Left cardiac atrium (tissue), 4 donors: ENCODE data around the gene LFNG. TPM values are rescaled to one million over a fixed set of nuclear protein-coding genes. Genes with fewer than 3 reads are reported as not detected.
"Not testable (repeated sequence)": the region's sequence is repeated elsewhere in the genome, so short reads cannot be mapped to it uniquely, and the experiment has no call there.

Source experiments
- ATAC-seq, 2 donors: fragments of 200-7000 bp; cut with Tn5 transposase; one replicate each; pipeline ENCODE4 v1.9.1; 2020; ENCODE audit warnings: mild to moderate bottlenecking in 2 of 2, moderate library complexity in 2 of 2
- DNase-seq: peaks from one replicate; pipeline ENCODE4 v3.0.0-alpha.2; 2020
- intact Hi-C, 2 donors: fragments of 100-400 bp; cut with DNase I; formaldehyde crosslinking; loops; one replicate each; pipeline versions ENCODE4 v1.14.1 to v1.15.1; 2022 to 2023
- total RNA-seq, 2 donors: library from RNA; stranded (reverse); fragmentation: NEBNext Ultra II Directional; extraction: Animal tissue kit (Norgen Biotek cat#: 25700); gene quantifications; one replicate each; pipeline ENCODE4 v1.2.1, GENCODE V29; 2021
- donor health status: DM: no; HTN: yes; CAD: no.
- donor health status: DM: no; HTN: yes; CAD: no; lungs with severe emphysema.
- donor health status: DM: yes; HTN: yes; CAD: no.
- donor health status: Dilated cardiomyopathy.

LFNG gene
- total RNA-seq, 2 donors from 2014 or later = 8.7 to 9.2 TPM

DNA sequence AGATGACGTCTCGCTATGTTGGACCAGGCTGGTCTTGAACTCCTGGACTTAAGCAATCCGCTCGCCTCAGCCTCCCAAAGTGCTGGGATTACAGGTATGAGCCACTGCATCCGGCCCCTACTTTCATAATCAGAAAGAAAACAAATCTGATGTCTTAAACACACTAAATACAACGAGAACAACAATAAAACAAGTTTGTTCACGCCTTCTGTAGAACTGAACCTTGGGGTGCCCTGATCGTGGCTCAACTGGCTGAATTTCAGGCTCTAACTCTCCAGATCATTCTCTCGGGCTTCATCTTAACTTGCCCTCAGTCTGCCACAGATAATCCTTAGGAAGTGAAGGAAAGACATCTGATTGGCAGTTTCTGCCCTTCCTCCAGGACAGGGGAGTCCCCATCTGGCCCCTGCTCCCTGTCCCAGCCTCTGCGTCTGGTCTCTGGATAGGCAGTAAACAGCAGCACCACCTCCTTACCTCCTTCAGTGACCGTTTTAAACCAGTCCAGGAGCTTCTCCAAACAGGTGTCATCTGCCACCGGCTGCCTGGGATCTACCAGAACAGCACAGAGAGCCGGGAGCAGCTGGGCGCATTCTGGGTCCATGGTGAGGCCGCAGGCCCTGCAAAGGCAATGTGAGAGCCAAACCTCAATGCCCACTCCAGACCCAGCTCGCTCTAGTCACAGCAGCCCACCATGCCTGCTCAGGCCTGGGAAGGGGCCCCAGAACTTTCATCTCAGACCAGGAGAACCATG is 34.4 kb downstream of the LFNG start:
- intact Hi-C loops = loop anchor here in 1 of 2 donors (5.0 kb wide), 1 partner anchor 72 kb away; no protein-coding TSS in a partner anchor
- ATAC-seq (no peak), DNase-seq (no peak)

DNA sequence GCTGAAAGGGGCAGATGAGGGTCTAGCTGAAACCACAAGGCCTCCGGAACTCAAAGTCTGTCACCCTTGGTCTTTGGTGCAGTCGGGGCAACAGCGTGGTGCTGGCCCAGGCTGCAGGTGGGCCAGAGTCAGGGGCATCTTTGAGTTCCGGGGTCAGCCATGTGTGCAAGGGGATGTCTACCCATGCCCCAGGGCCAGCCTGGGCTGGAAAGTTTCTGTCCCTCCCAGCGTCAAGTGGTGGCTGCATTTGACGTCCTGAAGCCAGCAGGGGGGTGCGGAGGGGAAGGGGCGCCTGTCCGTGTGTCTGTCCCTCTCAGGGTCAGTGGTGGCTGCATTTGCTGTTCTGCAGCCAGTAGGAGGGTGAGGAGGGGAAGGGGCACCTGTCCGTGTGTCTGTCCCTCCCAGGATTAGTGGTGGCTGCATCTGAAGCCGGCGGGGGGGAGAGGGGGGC is 35.1 kb downstream of the LFNG start:
- intact Hi-C loops = loop anchor here in 1 of 2 donors (5.0 kb wide), 1 partner anchor 72 kb away; no protein-coding TSS in a partner anchor
- ATAC-seq = no peak
- no peak for DNase-seq

DNA sequence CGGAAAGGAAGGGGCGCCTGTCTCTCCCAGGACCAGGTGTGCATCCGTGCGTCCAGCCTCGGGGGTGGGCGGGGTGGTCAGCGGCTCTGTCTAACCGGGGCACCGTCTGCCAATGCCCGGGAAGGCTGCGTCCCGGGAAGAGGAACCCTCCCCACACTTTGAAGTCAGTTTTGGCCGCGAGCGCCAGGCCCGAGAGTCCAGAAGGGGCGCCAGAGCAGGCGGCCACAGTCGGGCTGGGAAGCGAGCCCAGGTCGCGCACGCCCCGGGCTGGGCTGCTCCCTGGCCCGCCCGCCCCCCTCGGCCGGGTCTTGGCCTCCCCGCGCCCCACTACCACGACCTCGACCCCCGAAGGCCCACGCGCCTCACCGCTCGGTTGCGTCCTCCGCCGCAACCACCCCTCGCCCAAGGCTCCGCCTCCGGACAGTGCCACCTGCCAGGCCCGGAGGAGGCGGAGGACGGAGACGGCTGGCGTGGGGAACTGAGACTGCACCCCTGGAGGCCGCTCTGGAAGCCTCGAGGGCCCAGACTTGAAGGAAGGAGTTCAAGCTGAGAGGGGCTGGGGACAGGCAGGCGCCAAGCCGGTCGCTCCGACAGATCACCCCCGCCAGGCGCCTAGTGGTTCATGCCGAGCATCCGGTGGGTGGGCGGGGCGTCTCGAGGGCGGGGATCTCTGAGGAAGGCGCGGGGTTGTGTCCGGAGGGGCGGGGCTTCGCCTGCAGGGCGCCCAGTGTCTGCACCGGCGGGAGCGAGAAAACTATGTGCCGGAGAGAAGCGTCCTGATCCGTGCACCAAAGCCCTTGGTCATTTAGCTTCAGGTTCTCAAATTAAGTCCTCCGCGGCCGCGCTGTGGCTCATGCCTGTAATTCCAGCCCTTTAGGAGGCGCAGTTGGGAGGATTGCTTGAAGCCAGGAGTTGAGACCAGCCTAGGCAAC is 35.8 kb downstream of the LFNG start, which contains the start of gene BRAT1:
Gene BRAT1 (minus strand): TSS at position 404 of the 932 bp plus-strand sequence. CDS start 1,093 bp downstream, outside the sequence.
- peak; percentile 98 for DNase-seq
- intact Hi-C loops = no loop called here

DNA sequence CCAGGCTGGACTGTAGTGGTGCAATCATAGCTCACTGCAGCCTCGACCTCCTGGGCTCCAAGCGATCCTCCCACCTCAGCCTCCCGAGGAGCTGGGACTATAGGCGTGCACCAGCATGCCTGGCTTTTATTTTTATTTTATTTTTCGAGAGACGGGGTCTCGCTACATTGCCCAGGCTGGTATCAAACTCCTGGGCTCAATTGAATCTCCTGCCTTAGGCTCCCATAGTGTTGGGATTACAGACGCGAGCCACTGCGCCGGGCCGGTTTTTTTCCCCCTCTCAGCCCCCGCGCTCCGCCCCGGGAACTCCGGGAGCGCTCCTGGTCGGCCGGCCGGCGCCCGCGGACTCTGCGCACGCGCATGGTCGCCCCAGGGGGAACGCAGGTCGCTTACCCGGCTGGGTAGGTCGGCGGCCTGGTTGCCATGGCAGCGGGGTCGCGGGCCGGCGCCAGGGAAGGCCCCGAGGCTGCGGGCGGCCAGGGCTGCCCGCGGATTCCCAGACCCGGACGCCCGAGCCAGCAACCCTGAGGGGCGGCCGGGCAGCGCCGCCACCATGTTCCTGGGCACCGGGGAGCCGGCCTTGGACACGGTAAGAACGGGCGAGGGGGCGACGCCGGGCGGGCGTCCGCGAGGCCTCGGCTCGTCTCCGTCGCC is 39.2 kb downstream of the LFNG start, which contains the start of gene IQCE:
Gene IQCE (plus strand): TSS at position 351 of the 654 bp plus-strand sequence. CDS start 203 bp downstream, at position 554.
- intact Hi-C loops = no loop called here
- DNase-seq = peak; percentile 96
- peak; percentile 76 to 81 for ATAC-seq

More for the DNA sequence above, 35.8 kb downstream of the LFNG start, which contains the start of gene BRAT1:
- peak; percentile 91 to 94 for ATAC-seq

DNA sequence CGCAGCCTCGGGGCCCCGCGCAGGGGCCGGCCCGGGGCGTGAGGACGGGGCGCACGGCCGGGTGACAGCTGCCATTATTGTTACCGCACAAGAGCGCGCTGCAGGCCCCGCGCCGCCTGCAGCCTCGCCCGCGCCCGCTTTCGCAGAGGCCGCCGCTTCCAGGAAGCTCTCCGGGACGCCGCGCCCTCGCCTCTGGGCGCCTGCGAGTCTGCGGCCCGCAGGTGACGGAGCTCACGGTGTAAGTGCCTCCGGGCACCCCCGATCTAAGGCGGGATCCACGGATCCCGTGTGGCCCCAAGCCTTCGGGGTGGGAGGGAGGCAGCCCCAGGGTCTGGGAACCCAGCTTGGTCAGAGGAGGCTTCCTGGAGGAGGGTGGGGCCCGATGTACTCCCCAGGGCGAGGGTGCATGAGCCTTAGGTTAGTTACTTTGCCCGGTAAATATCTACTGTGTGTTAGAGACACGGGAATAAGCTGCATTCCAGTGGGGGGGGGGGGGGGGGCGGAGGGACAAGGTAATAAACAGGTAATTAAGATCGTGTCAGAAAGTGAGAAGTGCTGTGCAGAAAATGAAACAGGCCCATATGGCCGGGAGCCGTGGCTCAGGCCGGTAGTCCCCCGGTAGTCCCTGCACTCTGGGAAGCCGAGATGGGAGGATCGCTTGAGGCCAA is 39.8 kb downstream of the LFNG start:
- ATAC-seq (no peak), DNase-seq (no peak)
- intact Hi-C loops = no loop called here

DNA sequence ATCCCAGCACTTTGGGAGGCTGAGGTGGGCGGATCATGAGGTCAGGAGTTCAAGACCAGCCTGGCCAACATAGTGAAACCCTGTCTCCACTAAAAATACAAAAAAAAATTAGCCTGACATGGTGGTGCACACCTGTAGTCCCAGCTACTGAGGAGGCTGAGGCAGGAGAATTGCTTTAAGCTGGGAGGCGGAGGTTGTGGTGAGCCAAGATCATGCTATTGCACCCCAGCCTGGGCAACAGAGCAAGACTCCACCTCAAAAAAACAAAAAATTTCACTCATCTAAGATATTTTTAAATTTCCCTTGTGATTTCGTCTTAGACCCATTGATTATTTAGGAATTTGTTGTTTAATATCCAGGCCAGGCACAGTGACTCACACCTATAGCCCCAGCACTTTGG is 44.4 kb downstream of the LFNG start:
- ATAC-seq, intact Hi-C loops, DNase-seq: not testable (repeated sequence)

DNA sequence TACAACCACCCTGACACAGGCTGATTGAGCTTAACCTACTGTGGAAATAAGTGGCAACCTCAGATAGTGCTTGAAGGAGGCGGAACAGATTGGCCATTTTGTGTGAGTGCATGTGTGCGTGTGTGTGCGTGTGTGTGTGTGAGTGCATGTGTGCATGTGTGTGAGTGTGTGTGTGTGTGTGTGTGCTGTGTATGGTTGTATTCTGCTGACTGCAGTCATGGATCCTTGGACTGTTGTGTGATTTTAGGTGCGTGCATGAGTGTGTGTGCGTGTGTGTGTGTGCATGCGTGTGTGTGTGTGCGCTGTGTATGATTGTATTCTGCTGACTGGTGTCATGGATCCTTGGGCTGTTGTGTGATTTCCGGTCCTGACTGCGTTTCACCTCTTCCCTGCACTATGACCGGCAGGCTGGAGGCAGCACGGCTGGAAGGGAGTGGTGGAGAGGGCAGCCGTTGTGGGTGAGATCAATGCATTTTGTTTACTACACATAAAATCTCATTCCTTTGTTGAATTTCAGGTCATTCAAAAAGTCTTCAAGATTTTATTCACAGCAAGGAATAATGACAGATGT is 45.5 kb downstream of the LFNG start:
- ATAC-seq = no peak
- intact Hi-C loops = loop anchor here (5.0 kb wide), 2 partner anchors 37 to 117 kb away; no protein-coding TSS in a partner anchor

DNA sequence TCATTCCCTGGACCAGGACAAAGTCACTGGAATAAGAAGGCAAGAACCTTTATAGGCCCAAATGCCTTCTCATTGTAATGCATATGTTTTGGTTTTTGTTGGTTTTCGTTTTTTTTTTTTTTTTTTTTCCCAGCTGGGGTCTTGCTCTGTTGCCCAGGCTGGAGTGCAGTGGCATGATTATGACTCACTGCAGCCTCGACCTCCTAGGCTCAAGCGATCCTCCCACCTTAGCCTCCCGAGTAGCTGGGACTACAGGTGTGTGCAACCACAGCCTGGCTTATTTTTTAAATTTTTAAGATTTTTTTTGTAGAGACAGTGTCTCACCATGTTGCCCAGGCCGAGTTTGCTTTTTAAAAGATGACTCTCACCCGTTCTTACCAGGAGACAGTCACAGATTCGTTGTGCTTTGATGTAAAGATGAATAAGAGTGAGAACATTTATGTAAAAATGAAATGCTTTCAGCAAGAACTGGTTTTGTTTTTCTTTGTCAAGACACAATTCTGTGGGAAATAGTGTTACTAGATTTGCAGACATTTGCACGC is 46.8 kb downstream of the LFNG start:
- no peak for DNase-seq
- intact Hi-C loops = loop anchor here (5.0 kb wide), 2 partner anchors 36 to 116 kb away; no protein-coding TSS in a partner anchor
- ATAC-seq = no peak

More for the DNA sequence above, 45.5 kb downstream of the LFNG start:
- DNase-seq = no peak

- ATAC-seq (peak; percentile 64 to 78), DNase-seq (no peak)
- intact Hi-C loops = loop anchor here (1.0 to 5.0 kb wide), 3 partner anchors 35 to 115 kb away; no protein-coding TSS in a partner anchor
These were observed 47.5 kb downstream of the LFNG start for GRCh38 chr7:2566890-2567678.

GRCh38 chr7:2567679-2568278 is 48.2 kb downstream of the LFNG start:
- intact Hi-C loops = loop anchor here (1.0 to 5.0 kb wide), 3 partner anchors 35 to 115 kb away; no protein-coding TSS in a partner anchor
- DNase-seq (peak; percentile 41), ATAC-seq (peak; percentile 82 to 83)

GRCh38 chr7:2568521-2569223 is 49.1 kb downstream of the LFNG start:
- no peak for DNase-seq
- intact Hi-C loops = loop anchor here (5.0 kb wide), 2 partner anchors 34 to 114 kb away; no protein-coding TSS in a partner anchor

DNA sequence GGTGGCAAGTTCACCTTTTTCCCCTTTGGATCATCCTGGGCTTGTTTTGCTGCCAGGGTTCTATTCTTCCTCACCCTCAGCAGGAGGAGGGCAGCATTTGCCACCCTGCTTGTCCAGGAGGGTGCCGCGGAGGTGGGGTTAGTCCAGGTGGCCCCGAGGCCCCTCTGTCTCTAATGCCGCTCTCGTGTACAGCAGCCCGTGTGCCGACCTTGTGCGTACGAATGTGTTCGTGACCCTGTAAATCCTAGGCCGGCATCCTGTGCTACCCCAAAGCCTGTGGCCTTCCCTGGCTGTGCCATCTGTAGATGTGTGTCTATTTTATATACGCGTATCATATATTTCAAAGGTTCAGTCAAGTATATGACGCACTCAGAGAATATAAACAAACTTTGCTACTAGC is 49.8 kb downstream of the LFNG start:
- DNase-seq (no peak), ATAC-seq (no peak)
- intact Hi-C loops = loop anchor here (5.0 kb wide), 2 partner anchors 33 to 113 kb away; no protein-coding TSS in a partner anchor

More at GRCh38 chr7:2568521-2569223, 49.1 kb downstream of the LFNG start:
- ATAC-seq = no peak

GRCh38 chr7:2570021-2570420 is 50.4 kb downstream of the LFNG start:
- intact Hi-C loops = no loop called here
- ATAC-seq (no peak), DNase-seq (no peak)

DNA sequence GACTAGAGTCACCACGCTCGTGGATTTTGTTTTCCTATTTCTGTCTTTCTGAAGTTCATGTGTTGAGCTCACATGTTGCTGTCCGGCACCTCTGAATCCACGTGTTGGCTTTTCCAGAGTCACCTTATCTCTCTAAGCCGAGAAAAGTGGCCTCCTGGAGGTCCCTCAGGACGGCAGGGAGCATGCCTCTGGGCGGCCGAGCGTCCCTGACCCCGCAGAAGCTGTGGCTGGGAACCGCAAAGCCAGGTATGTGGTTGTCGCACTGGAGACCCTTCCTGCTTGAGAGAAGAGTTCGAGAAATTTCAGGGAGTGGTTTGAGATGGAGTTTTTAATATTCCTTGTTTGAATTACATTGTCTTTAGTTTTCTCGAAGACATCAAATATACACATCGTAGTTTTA is 51.8 kb downstream of the LFNG start:
- no peak for ATAC-seq
- no peak for DNase-seq
- intact Hi-C loops = no loop called here

- intact Hi-C loops = no loop called here
- DNase-seq = no peak
- no peak for ATAC-seq
These were observed 52.7 kb downstream of the LFNG start for GRCh38 chr7:2572101-2572842.
